Skeletal muscle satellite cell (primary cell): Measurements from ENCODE around the gene MAGI1.

Experiments used
- H3K27me3 ChIP-seq: 2 replicates; pipeline ENCODE4 v1.7.0; 2013; ENCODE audit warnings: low read length; ENCODE audit not compliant: control insufficient read depth, insufficient read depth
- H3K36me3 ChIP-seq: 2 replicates; pipeline ENCODE4 v1.7.0; 2013; ENCODE audit warnings: mild to moderate bottlenecking, control low read depth, low read length; ENCODE audit not compliant: insufficient read depth
- H3K4me1 ChIP-seq: 2 replicates; pipeline ENCODE4 v1.7.0; 2013; ENCODE audit warnings: low read length; ENCODE audit not compliant: control insufficient read depth, insufficient read depth
- H3K4me2 ChIP-seq: 2 replicates; pipeline ENCODE4 v1.7.0; 2013; ENCODE audit warnings: mild to moderate bottlenecking, low read length
- H3K4me3 ChIP-seq: 2 replicates; pipeline ENCODE4 v1.7.0; 2013; ENCODE audit warnings: low read length
- H3K9ac ChIP-seq: 2 replicates; pipeline ENCODE4 v1.7.0; 2013; ENCODE audit warnings: mild to moderate bottlenecking, low read depth, low read length, moderate library complexity
- H3K9me3 ChIP-seq: replicated peaks from 2 replicates; pipeline ENCODE4 v1.7.0; 2013; ENCODE audit warnings: mild to moderate bottlenecking, control low read depth, low read length

MAGI1 gene

DNA sequence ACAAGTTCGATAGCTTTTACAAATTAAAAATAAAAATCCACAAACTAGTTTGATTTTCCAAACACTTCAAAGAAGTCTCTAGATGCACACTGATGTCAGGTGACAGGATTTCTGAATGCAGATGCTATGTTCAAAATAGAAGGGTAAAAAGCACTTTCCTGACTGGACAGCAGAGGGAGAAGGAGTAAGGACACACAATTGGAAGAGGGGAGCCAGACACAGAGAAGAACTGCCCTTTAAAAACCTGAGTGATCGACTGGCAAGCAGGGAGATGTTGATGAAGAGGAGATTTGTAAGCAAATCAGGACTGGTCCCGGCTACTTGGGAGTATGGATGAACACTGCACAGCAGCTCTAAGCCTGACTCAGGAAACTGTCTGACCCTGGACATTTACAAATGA is 612.8 kb downstream of the MAGI1 start:
- H3K27me3 ChIP-seq, result no peaks in the 10 kb centered on the region
- H3K4me1 ChIP-seq, result no peaks in the 10 kb centered on the region
- no peak overlapping the region for H3K4me2 ChIP-seq
- no peaks in the 10 kb centered on the region for H3K9me3 ChIP-seq
- no peak overlapping the region for H3K9ac ChIP-seq
- H3K4me3 ChIP-seq, result no peak overlapping the region
- peaks cover 6% of the 10 kb centered on the region for H3K36me3 ChIP-seq

DNA sequence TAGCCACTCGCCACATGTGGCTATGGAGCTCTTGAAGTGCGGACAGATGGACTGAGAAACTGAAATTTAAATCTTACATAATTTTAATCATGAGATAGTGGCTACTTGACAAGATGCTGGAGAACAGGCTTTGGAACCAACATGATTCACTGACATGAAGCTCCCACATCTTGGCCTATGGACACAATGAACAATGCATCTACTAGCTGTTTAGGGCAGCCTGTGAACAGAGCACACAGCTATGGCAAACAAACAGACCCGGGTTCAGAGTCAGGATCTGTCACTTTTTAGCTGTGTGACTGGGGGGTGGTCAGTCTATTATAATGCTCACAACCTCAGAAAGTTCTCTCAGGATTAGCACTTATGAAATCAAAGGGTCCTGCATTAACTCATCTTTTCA is 616.6 kb downstream of the MAGI1 start:
- Histone ChIP-seq H3K4me3 (no peak overlapping the region), H3K9ac (no peak overlapping the region), H3K4me1 (no peaks in the 10 kb centered on the region), H3K27me3 (no peaks in the 10 kb centered on the region), H3K4me2 (no peak overlapping the region), H3K36me3 (no peaks in the 10 kb centered on the region), H3K9me3 (no peaks in the 10 kb centered on the region)

DNA sequence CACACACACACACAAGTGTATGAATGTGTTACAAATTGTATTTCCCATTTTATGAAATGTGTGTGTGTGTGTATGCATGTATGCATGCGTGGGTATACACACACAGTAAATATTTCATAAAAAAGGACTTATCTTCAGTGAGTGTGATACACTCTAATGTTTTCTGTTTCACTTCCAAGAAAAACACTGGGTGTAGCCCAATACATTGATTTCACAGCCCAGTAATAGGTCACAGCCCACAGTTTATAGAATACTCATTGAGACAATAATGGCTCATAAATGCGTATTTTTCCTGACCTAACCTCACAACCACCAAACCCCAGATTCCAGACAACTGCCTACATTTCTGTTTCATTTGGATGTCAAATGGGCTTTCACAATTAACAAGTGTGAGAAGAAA is 619.5 kb downstream of the MAGI1 start:
- H3K27me3 ChIP-seq, result no peaks in the 10 kb centered on the region
- no peak overlapping the region for H3K4me2 ChIP-seq
- H3K9ac ChIP-seq, result no peak overlapping the region
- H3K9me3 ChIP-seq, result no peaks in the 10 kb centered on the region
- no peaks in the 10 kb centered on the region for H3K36me3 ChIP-seq
- no peaks in the 10 kb centered on the region for H3K4me1 ChIP-seq
- no peak overlapping the region for H3K4me3 ChIP-seq

DNA sequence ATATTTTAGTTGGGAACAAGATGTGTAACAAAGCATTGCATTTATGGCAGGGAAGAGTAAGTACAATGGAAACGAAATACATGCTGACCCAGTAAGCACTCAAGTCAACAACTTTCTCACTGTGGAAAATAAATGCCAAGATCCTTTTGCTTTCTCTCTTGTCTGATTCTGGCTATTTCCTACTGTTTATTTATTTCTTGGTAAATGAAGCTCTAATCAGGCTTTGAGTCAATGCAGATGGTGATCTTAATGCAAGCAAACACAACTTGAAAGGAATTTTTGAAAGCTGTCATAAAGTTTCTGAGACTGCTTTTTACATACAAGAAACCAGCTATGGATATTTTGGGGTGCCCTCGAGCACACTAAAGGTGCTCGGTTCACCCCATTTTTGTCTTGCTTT is 624.8 kb downstream of the MAGI1 start:
- Histone ChIP-seq H3K36me3 (no peaks in the 10 kb centered on the region), H3K4me3 (no peak overlapping the region), H3K4me1 (no peaks in the 10 kb centered on the region), H3K9me3 (no peaks in the 10 kb centered on the region), H3K4me2 (no peak overlapping the region), H3K9ac (no peak overlapping the region), H3K27me3 (no peaks in the 10 kb centered on the region)

DNA sequence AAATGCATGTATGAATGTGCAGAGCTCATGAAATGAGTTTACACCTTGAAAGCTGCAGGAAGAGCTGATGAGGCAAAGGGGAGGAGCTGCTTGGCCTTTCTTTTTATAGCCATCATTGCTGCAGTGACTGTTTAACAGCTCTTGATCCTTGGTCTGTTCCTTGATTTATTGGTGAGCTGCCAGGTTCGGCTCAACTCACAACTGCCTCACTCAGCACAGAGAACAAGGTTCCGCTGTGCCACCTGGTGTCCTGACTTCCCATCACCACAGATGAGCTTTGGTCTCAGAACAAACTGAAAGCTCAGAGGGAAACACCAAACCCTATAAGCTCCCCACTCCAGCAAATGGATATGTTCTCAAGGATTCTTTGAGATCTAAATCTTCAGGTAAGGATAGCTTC is 626.1 kb downstream of the MAGI1 start:
- Histone ChIP-seq H3K9ac (no peak overlapping the region), H3K4me1 (no peaks in the 10 kb centered on the region), H3K9me3 (no peaks in the 10 kb centered on the region), H3K27me3 (no peaks in the 10 kb centered on the region), H3K4me2 (no peak overlapping the region), H3K36me3 (no peaks in the 10 kb centered on the region), H3K4me3 (no peak overlapping the region)

DNA sequence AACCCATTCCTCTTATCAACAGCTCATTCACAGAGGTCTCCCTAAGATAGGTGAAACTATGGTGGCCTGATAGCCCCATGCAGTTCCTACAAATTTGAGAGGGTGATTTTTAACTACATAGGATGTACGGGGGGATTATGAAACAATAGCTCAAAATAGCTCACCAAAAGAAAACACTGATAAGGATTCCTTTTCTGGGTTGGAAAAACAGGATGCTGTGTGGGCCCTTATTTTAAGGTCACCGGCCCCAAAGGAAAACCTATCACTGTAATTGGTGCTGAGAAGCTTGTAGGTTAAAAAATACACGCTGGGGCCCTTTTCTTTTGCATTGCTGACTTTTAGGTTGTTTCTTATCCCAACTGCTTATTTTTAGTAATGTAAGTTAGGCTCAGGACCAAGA is 627.4 kb downstream of the MAGI1 start:
- Histone ChIP-seq H3K9ac (no peak overlapping the region), H3K36me3 (no peaks in the 10 kb centered on the region), H3K4me2 (no peak overlapping the region), H3K9me3 (no peaks in the 10 kb centered on the region), H3K27me3 (no peaks in the 10 kb centered on the region), H3K4me1 (no peaks in the 10 kb centered on the region), H3K4me3 (no peak overlapping the region)

DNA sequence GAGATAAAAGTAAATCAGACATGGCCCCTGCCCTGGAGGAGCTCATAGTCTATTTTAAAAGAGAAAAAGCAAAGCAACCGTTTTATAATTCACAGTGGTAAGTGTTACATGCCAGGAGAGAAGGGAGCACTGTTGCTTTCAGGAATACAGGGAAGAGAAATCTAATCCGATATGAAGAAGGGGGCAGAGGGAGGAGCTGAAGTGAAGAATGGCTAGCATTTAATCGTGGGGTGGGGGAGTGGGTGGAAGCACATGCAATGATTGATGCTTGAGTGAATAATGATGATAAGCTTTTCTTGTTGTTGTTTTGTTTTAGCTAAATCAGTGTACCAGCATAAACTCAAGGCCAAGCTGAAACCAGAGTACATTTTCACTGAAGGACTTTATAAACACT is 629.5 kb downstream of the MAGI1 start:
- no peaks in the 10 kb centered on the region for H3K36me3 ChIP-seq
- H3K9me3 ChIP-seq, result no peaks in the 10 kb centered on the region
- H3K4me1 ChIP-seq, result no peaks in the 10 kb centered on the region
- no peaks in the 10 kb centered on the region for H3K27me3 ChIP-seq
- no peak overlapping the region for H3K4me2 ChIP-seq
- H3K9ac ChIP-seq, result no peak overlapping the region
- H3K4me3 ChIP-seq, result no peak overlapping the region

DNA sequence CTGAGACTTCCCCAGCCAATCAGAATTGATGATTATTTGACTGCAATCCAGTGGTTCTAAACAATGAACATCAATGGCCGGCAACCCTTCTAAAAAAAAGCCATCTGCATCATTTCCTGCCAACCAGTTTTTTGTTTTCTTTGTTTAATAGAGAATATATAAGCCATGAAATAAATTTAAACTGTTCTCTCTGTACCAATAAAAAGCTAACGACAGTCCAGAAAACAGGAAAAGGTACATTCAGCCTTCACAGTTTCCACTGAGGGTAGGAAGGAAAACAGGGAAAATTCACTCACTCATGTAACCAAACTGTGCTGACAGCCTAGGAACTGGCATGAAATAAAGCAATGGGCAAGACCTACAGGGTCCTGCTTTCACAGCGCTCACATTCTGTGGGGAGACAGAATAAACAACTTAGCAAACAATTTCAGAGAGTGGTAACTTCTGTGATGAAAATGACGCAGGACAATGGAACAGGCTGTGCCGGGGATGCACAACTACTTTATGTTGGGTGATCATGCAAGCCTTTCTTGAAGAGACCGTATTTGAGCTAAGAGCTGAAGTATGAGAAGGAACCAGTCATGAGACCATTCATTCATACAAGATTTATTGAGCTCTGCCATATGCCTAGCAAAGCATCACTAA is 630.1 kb downstream of the MAGI1 start:
- Histone ChIP-seq H3K4me1 (no peaks in the 10 kb centered on the region), H3K4me2 (no peak overlapping the region), H3K27me3 (no peaks in the 10 kb centered on the region), H3K4me3 (no peak overlapping the region), H3K36me3 (no peaks in the 10 kb centered on the region), H3K9me3 (no peaks in the 10 kb centered on the region), H3K9ac (no peak overlapping the region)

DNA sequence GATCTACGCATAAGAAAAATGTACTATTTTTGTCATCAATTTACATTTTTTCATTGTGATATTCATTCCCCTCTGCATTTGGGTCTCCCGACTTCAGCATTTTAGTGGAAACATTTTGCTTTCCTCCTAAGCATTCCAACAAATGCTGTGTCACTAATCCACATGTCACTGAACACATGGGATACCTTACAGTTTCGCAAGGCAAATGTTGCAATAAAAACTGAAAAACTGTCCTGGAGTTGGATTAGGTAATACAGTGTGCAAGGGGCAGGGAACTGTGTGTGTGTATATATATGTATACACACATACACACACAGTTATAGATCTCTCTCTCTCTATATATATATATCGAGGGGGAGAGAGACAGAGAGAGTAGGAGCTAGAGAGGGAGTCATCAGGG is 632.2 kb downstream of the MAGI1 start:
- no peaks in the 10 kb centered on the region for H3K9me3 ChIP-seq
- H3K4me3 ChIP-seq, result no peak overlapping the region
- H3K27me3 ChIP-seq, result no peaks in the 10 kb centered on the region

DNA sequence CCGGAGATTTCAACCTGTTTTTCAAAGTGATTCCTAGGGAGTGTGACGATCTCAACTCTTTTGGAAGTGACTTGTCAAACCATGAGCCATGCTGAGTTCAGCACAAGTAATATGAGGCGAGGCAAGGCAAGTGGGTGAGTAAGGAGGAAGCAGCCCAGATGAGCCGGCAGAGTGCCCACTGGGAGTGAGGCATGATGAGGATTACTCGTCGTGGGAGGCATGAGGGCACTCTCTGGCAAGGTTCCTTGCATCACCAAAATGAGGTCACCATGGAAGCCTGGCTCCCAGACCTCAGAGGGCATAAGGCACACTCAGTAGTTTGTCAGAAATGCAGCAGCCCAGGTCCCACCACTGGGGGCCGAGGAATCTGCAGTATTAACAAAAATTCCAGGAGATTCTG is 636.1 kb downstream of the MAGI1 start:
- Histone ChIP-seq H3K27me3 (no peaks in the 10 kb centered on the region), H3K36me3 (no peaks in the 10 kb centered on the region), H3K4me2 (peak overlapping the region; percentile 52), H3K9ac (no peak overlapping the region), H3K9me3 (no peaks in the 10 kb centered on the region), H3K4me3 (no peak overlapping the region), H3K4me1 (peaks cover 11% of the 10 kb centered on the region)

More for the DNA sequence above, 632.2 kb downstream of the MAGI1 start:
- H3K9ac ChIP-seq, result no peak overlapping the region
- H3K4me1 ChIP-seq, result peaks cover 11% of the 10 kb centered on the region
- no peak overlapping the region for H3K4me2 ChIP-seq
- H3K36me3 ChIP-seq, result no peaks in the 10 kb centered on the region

DNA sequence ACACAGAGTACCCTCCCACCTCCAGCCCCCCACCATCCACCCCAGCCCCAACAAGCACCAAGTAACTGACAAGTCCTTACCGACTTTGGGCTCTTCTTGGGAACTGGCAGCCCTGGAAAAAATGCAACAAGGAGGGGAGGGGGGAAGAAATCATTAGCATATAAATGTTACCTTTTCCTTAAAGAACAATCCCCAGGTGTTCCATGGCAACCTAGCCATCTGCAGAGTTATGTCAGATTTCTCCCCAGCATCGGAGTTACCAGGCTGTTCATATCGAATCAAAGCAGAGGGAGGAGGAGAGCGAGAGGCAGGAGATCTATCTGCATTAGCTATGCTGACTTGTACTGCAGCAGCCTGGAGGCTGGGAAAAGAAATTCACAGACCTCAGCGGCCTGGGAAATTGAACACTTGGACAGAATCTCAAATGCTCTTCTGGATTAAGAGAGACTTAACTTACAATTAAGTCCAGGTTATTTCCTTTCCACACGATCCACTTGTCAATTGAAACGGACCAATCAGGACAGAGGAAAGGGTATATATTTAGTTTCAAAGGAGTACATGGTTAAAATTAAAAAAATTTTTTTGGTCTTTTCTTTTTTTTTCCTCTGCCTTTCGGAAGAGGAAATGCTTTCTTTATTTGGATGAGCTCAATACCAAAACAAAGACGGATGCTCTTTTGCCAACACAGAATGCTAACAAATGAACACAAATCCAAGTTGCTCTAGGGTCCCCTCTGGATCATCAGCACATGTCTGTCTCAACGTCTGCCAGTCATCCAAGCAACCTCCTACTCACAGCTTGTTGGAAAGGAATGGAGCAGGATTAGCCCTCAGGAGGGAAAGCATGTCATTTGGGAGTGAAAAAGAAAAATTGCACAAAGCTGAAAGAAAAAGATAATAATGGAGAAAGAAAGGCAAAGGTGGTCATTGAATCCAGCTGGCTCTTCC is 637.1 kb downstream of the MAGI1 start:
- Histone ChIP-seq H3K9me3 (no peaks in the 10 kb centered on the region), H3K4me2 (peak overlapping the region; percentile 52), H3K27me3 (no peaks in the 10 kb centered on the region), H3K9ac (no peak overlapping the region), H3K4me1 (peaks cover 11% of the 10 kb centered on the region), H3K36me3 (no peaks in the 10 kb centered on the region), H3K4me3 (no peak overlapping the region)

DNA sequence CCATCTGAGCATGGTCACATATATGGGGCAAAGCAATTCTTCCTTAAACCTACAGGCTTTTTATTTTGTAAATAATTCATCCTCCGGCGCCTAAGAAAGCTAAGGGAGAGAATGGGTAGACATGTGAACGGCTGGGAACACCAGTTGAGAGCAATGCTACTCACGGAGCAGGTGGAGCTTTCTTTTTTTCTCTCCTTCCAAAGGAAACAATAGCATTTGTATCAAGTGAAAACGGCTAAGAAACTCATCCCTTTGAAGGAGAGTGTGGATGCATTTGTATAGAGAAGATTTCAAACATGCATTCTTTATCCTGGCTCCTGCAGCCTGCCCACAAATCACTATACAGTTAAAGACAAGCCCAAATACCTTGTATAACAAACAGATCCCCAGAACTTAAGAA is 637.8 kb downstream of the MAGI1 start:
- Histone ChIP-seq H3K36me3 (no peaks in the 10 kb centered on the region), H3K4me2 (no peak overlapping the region), H3K4me1 (peaks cover 11% of the 10 kb centered on the region), H3K9ac (no peak overlapping the region), H3K9me3 (no peaks in the 10 kb centered on the region), H3K4me3 (no peak overlapping the region), H3K27me3 (no peaks in the 10 kb centered on the region)
